Mesendoderm (in vitro differentiated cells): ENCODE measurements around the gene SEMA5B.

Source experiments
- DNase-seq: peaks from one replicate; pipeline ENCODE4 v3.0.0; 2013
- H2AK5ac ChIP-seq: 2 replicates; pipeline ENCODE4 v1.6.1; 2013; ENCODE audit warnings: low read length, inconsistent platforms
- H2BK120ac ChIP-seq: 2 replicates; pipeline ENCODE4 v1.6.1; 2013; ENCODE audit warnings: low read depth, mild to moderate bottlenecking, low read length, moderate library complexity, mixed read lengths
- H2BK15ac ChIP-seq: replicated peaks from 2 replicates; pipeline ENCODE4 v1.6.1; 2013; ENCODE audit warnings: low read depth, mild to moderate bottlenecking, moderate library complexity
- H2BK5ac ChIP-seq: 2 replicates; pipeline ENCODE4 v1.6.1; 2013; ENCODE audit warnings: low read length, inconsistent platforms
- H3K18ac ChIP-seq: 2 replicates; pipeline ENCODE4 v1.6.1; 2013; ENCODE audit warnings: mild to moderate bottlenecking, low read length, mixed read lengths
- H3K23ac ChIP-seq: one replicate; pipeline ENCODE4 v1.6.1; 2013; ENCODE audit warnings: low read length
- H3K27ac ChIP-seq: 2 replicates; pipeline ENCODE4 v1.5.1; 2013; ENCODE audit warnings: low read depth, mild to moderate bottlenecking, inconsistent platforms, low read length, moderate library complexity
- H3K27me3 ChIP-seq: 2 replicates; pipeline ENCODE4 v1.6.1; 2013; ENCODE audit warnings: low read length, control low read depth, mild to moderate bottlenecking, inconsistent platforms; ENCODE audit not compliant: insufficient read depth, poor library complexity
- H3K36me3 ChIP-seq: 2 replicates; pipeline ENCODE4 v1.6.1; 2013; ENCODE audit warnings: low read length, inconsistent platforms; ENCODE audit not compliant: control insufficient read depth, insufficient read depth
- H3K4ac ChIP-seq: one replicate; pipeline ENCODE4 v1.6.1; 2013; ENCODE audit warnings: low read depth, mild to moderate bottlenecking, low read length, moderate library complexity
- H3K4me1 ChIP-seq: 2 replicates; pipeline ENCODE4 v1.6.1; 2013; ENCODE audit warnings: low read depth, low read length, inconsistent platforms; ENCODE audit not compliant: control insufficient read depth
- H3K4me2 ChIP-seq: 2 replicates; pipeline ENCODE4 v1.6.1; 2013; ENCODE audit warnings: low read length
- H3K4me3 ChIP-seq: 2 replicates; pipeline ENCODE4 v1.5.1; 2013; ENCODE audit warnings: mild to moderate bottlenecking, low read length
- H3K56ac ChIP-seq: one replicate; pipeline ENCODE4 v1.6.1; 2013; ENCODE audit warnings: low read length
- H3K79me1 ChIP-seq: 2 replicates; pipeline ENCODE4 v1.6.1; 2013; ENCODE audit warnings: low read length, inconsistent platforms
- H3K79me2 ChIP-seq: 2 replicates; pipeline ENCODE4 v1.6.1; 2013; ENCODE audit warnings: mild to moderate bottlenecking, low read length; ENCODE audit not compliant: control insufficient read depth, insufficient read depth
- H3K9ac ChIP-seq: 2 replicates; pipeline ENCODE4 v1.6.1; 2013; ENCODE audit warnings: low read length, inconsistent platforms
- H4K5ac ChIP-seq: one replicate; pipeline ENCODE4 v1.6.1; 2013; ENCODE audit warnings: low read length
- H4K8ac ChIP-seq: one replicate; pipeline ENCODE4 v1.6.1; 2013; ENCODE audit warnings: low read depth, mild to moderate bottlenecking, control low read depth, low read length, moderate library complexity
- WGBS: extraction: QIAGEN DNeasy Blood & Tissue Kit; methylation state at CpG from one replicate; pipeline ENCODE4 v1.1.7; 2013; ENCODE audit warnings: low lambda C conversion rate, missing lambda C conversion rate; ENCODE audit not compliant: insufficient coverage; ENCODE audit errors: extremely low coverage; 5-methylcytosine and 5-hydroxymethylcytosine counted together

Gene SEMA5B

GRCh38 chr3:122967356-122967755, 60.2 kb downstream of the SEMA5B start:
- Histone ChIP-seq H3K36me3 (no peaks in the 10 kb centered on the region), H2BK15ac (no peak overlapping the region), H2BK5ac (no peak overlapping the region), H4K5ac (no peak overlapping the region), H3K4me2 (no peak overlapping the region), H3K9ac (no peak overlapping the region), H3K18ac (no peak overlapping the region), H2BK120ac (no peak overlapping the region), H3K79me1 (no peaks in the 10 kb centered on the region), H3K27ac (no peak overlapping the region), H3K23ac (no peak overlapping the region), H3K79me2 (no peaks in the 10 kb centered on the region), H2AK5ac (no peak overlapping the region), H3K4me3 (no peak overlapping the region), H3K27me3 (no peaks in the 10 kb centered on the region), H3K4ac (no peak overlapping the region), H4K8ac (no peak overlapping the region), H3K4me1 (peaks cover 2% of the 10 kb centered on the region), H3K56ac (no peak overlapping the region)
- no CpG with 5 or more reads among the region's 4 CpGs for WGBS
- no peak for DNase-seq

- peaks cover 6% of the 10 kb centered on the region for H3K4me1 ChIP-seq
- H3K9ac ChIP-seq: no peak overlapping the region
- no peak overlapping the region for H3K18ac ChIP-seq
- H2BK5ac ChIP-seq: no peak overlapping the region
- H3K79me1 ChIP-seq: no peaks in the 10 kb centered on the region
- no peak overlapping the region for H3K4me2 ChIP-seq
- DNase-seq: no peak
- H3K4me3 ChIP-seq: no peak overlapping the region
- no peak overlapping the region for H3K23ac ChIP-seq
- no peak overlapping the region for H4K8ac ChIP-seq
- H3K4ac ChIP-seq: no peak overlapping the region
- no peak overlapping the region for H2BK120ac ChIP-seq
- no peak overlapping the region for H3K27ac ChIP-seq
- H3K56ac ChIP-seq: no peak overlapping the region
- H2BK15ac ChIP-seq: no peak overlapping the region
- no peaks in the 10 kb centered on the region for H3K27me3 ChIP-seq
- no peak overlapping the region for H4K5ac ChIP-seq
- no peaks in the 10 kb centered on the region for H3K36me3 ChIP-seq
- no peak overlapping the region for H2AK5ac ChIP-seq
- H3K79me2 ChIP-seq: no peaks in the 10 kb centered on the region
These were observed 61.5 kb downstream of the SEMA5B start for GRCh38 chr3:122966045-122966444.

- H3K4ac ChIP-seq: no peak overlapping the region
- H3K4me1 ChIP-seq: peaks cover 8% of the 10 kb centered on the region
- H3K79me2 ChIP-seq: no peaks in the 10 kb centered on the region
- H3K36me3 ChIP-seq: no peaks in the 10 kb centered on the region
- no peak overlapping the region for H2AK5ac ChIP-seq
- no peaks in the 10 kb centered on the region for H3K27me3 ChIP-seq
- H3K56ac ChIP-seq: no peak overlapping the region
- no CpG with 5 or more reads among the region's 2 CpGs for WGBS
- no peak overlapping the region for H4K8ac ChIP-seq
- H2BK15ac ChIP-seq: no peak overlapping the region
- H3K4me3 ChIP-seq: no peak overlapping the region
- H2BK5ac ChIP-seq: no peak overlapping the region
- DNase-seq: no peak
- H3K79me1 ChIP-seq: no peaks in the 10 kb centered on the region
- no peak overlapping the region for H3K23ac ChIP-seq
- H3K18ac ChIP-seq: no peak overlapping the region
- H3K4me2 ChIP-seq: no peak overlapping the region
- H4K5ac ChIP-seq: no peak overlapping the region
- no peak overlapping the region for H3K9ac ChIP-seq
- no peak overlapping the region for H2BK120ac ChIP-seq
- H3K27ac ChIP-seq: no peak overlapping the region
These were observed 62.8 kb downstream of the SEMA5B start for GRCh38 chr3:122964811-122965210.

GRCh38 chr3:122962149-122962548, 65.4 kb downstream of the SEMA5B start:
- H3K27ac ChIP-seq: no peak overlapping the region
- no peak overlapping the region for H3K4me2 ChIP-seq
- H3K4me3 ChIP-seq: no peak overlapping the region
- peaks cover 22% of the 10 kb centered on the region for H3K4me1 ChIP-seq
- H4K5ac ChIP-seq: no peak overlapping the region
- no peak overlapping the region for H3K9ac ChIP-seq
- H3K23ac ChIP-seq: no peak overlapping the region
- no peaks in the 10 kb centered on the region for H3K79me1 ChIP-seq
- H2BK15ac ChIP-seq: no peak overlapping the region
- H3K79me2 ChIP-seq: no peaks in the 10 kb centered on the region
- H3K4ac ChIP-seq: no peak overlapping the region
- WGBS: no CpG with 5 or more reads among the region's 9 CpGs
- H3K36me3 ChIP-seq: no peaks in the 10 kb centered on the region
- DNase-seq: no peak
- H3K27me3 ChIP-seq: no peaks in the 10 kb centered on the region
- peak overlapping the region; percentile 40 for H2AK5ac ChIP-seq
- H2BK120ac ChIP-seq: no peak overlapping the region
- no peak overlapping the region for H4K8ac ChIP-seq
- no peak overlapping the region for H2BK5ac ChIP-seq
- no peak overlapping the region for H3K18ac ChIP-seq
- peak overlapping the region; percentile 59 for H3K56ac ChIP-seq

- Histone ChIP-seq H3K56ac (no peak overlapping the region), H3K4ac (no peak overlapping the region), H3K79me2 (no peaks in the 10 kb centered on the region), H3K27me3 (no peaks in the 10 kb centered on the region), H3K4me3 (no peak overlapping the region), H3K79me1 (no peaks in the 10 kb centered on the region), H3K9ac (no peak overlapping the region), H3K4me1 (peaks cover 22% of the 10 kb centered on the region), H2AK5ac (peak overlapping the region; percentile 66), H3K18ac (no peak overlapping the region), H3K27ac (no peak overlapping the region), H4K8ac (no peak overlapping the region), H3K23ac (peak overlapping the region; percentile 10), H3K36me3 (no peaks in the 10 kb centered on the region), H4K5ac (no peak overlapping the region), H3K4me2 (no peak overlapping the region), H2BK5ac (no peak overlapping the region), H2BK120ac (no peak overlapping the region), H2BK15ac (no peak overlapping the region)
- no peak for DNase-seq
- no CpG with 5 or more reads among the region's 4 CpGs for WGBS
These were observed 66.4 kb downstream of the SEMA5B start for GRCh38 chr3:122961146-122961545.

- H3K36me3 ChIP-seq: no peaks in the 10 kb centered on the region
These were observed 66.9 kb downstream of the SEMA5B start for GRCh38 chr3:122960652-122961051.

More at GRCh38 chr3:122960652-122961051, 66.9 kb downstream of the SEMA5B start:
- no CpG with 5 or more reads among the region's 4 CpGs for WGBS
- Histone ChIP-seq H3K27me3 (no peaks in the 10 kb centered on the region), H2BK120ac (no peak overlapping the region), H3K4ac (no peak overlapping the region), H3K56ac (no peak overlapping the region), H4K5ac (no peak overlapping the region), H2BK15ac (no peak overlapping the region), H2BK5ac (no peak overlapping the region), H3K9ac (no peak overlapping the region), H3K27ac (no peak overlapping the region), H3K4me3 (no peak overlapping the region), H3K4me1 (peaks cover 22% of the 10 kb centered on the region), H3K18ac (no peak overlapping the region), H3K79me1 (no peaks in the 10 kb centered on the region), H3K4me2 (no peak overlapping the region), H3K23ac (no peak overlapping the region), H3K79me2 (no peaks in the 10 kb centered on the region), H2AK5ac (no peak overlapping the region), H4K8ac (no peak overlapping the region)
- DNase-seq: no peak
